Stimulated activated CD8-positive, alpha-beta memory T cell treated with anti-CD3 and anti-CD28 coated beads, Interleukin-12 subunit alpha, Interleukin-12 subunit beta, amount 100 ng/mL, for 24 hours (primary cell): Measurements from ENCODE around the gene PTPRN2.
A peak's percentile ranks its signal among the peaks of the same experiment; 100 is the strongest.

Experiments
- DNase-seq: peaks from one replicate; pipeline ENCODE4 v3.0.0-alpha.2; 2020; ENCODE audit errors: extremely low read depth

The PTPRN2 gene

GRCh38 chr7:157886711-157887110 is 700.9 kb downstream of the PTPRN2 start:
- DNase-seq = no peak

- no peak for DNase-seq
These were observed 701.4 kb downstream of the PTPRN2 start for GRCh38 chr7:157886266-157886665.

GRCh38 chr7:157885140-157885539 is 702.5 kb downstream of the PTPRN2 start:
- DNase-seq = no peak

DNA sequence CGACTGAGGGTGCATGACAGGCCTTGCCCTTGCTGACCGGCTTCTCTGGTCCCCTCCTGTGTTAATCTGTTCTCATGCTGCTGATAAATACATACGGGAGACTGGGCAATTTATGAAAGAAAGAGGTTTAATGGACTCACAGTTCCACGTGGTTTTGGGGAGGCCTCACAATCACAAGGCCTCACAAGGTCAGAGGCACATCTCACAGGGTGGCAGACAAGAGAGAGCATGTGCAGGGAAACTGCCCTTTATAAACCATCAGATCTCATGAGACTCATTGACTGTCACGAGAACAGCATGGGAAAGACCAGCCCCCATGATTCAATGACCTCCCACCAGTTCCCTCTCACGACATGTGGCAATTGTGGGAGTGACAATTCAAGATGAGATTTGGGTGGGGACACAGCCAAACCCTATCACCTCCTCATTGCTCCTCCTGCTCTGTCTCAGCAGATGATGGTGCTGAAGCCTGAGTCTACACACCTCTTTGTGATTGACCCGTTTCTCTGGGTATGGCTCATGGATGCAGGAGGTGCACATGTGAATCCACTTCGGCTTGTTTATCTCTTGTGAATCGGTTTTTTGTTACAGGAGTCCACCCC is 703.1 kb downstream of the PTPRN2 start:
- DNase-seq = no peak

DNA sequence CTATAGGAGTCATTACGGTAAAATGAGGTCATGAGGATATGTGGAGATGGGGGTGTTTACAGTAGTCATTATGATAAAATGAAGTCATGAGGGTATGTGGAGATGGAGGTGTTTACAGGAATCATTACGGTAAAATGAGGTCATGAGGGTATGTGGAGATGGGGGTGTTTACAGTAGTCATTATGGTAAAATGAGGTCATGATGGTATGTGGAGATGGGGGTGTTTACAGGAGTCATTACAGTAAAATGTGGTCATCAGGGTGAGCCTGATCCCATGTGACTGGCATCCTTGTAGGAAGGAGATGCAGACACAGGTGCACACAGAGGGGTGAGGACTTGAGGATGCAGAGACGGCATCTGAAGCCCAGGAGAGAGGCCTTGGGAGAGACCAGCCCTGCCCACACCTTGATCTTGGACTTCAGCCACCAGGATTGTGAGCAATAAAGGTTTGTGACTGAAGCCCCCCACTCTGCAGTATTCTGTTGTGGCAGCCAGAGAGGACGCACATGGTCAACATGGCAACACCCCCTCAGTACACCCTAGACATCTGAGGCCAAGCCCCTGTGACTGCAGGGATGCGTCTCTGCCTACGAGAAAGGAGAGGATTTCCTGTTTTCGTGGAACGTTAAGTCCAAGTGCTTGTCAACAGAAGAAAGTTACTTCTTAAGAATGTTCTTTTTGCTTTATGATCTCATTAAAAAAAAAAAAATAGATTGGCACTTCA is 706.4 kb downstream of the PTPRN2 start:
- no peak for DNase-seq

- DNase-seq = no peak
These were observed 708.2 kb downstream of the PTPRN2 start for GRCh38 chr7:157879391-157879790.

GRCh38 chr7:157877298-157878090 is 710.1 kb downstream of the PTPRN2 start:
- no peak for DNase-seq

DNA sequence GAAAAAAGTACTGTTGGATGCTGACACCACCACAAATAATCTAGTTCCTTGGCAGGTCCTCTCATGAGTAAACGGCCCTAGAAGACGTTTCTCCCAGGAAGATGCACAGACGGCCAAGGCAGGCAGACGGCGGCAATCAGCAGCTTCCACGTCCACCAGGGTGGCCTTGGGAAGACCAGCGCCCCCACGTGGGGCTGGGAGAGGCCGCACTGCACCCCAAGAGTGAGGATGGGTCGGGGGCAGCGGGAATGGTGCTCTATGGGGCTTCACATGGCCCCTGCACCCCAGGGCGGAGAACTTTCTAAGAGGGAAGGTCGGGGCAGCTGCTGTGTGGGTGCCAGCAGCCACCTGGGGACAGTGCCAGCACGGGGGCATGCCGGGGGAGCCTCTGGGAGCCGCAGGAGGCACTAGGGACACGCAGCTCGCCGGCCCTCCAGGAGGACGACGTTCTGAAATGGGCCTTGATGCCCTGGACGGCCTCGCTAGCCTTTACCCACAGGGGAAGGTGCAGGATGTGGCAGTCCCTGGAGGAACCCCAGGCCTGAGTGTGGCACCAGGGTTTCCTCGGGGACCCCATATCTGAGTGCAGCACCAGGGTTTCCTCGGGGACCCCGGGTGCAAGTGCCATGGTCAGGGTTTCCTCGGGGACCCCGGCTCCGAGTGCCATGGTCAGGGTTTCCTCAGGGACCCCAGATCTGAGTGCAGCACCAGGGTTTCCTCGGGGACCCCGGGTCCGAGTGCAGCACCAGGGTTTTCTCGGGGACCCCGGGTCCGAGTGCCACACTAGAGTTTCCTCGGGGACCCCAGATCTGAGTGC is 710.9 kb downstream of the PTPRN2 start:
- no peak for DNase-seq

DNA sequence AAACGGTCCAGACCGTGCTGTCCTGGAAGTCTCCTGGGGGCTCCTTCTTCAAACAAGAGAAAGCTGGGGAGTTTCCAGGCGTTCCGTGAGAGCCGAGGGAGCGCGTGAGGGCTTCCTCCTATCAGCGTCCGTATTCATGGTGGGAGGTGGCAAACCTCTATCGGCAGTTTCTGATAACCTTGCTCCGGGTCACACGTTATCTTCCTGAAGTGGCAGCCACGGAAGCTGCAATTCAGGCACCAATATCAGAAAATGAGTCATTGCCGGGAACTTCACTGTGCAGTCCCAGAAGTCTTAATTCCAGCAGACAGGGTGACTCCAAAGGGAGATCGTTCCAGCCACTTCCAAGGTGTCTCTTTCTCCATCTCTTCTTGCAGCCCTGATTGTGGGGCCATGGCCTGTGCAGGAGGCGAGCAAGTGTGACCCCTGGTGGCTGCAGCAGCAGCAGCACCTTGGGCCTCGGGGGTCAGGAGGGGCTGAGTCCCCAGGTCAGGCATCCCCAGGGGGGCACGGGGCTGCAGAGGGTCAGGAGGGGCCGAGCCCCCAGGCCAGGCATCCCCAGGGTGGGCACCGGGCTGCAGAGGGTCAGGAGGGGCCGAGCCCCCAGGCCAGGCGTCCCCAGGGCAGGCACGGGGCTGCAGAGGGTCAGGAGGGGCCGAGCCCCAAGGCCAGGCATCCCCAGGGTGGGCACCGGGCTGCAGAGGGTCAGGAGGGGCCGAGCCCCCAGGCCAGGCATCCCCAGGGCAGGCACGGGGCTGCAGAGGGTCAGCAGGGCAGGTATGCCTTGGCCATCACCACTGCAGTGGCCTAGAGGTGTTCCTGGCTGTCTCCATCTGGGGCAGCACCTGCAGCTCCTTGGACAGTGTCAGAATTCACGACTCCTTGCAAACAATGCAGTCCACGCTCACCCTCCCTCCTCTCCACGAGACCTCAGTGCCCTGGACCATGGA is 712.1 kb downstream of the PTPRN2 start:
- peak; percentile 7 for DNase-seq

GRCh38 chr7:157874870-157875229 is 712.8 kb downstream of the PTPRN2 start:
- DNase-seq = no peak

DNA sequence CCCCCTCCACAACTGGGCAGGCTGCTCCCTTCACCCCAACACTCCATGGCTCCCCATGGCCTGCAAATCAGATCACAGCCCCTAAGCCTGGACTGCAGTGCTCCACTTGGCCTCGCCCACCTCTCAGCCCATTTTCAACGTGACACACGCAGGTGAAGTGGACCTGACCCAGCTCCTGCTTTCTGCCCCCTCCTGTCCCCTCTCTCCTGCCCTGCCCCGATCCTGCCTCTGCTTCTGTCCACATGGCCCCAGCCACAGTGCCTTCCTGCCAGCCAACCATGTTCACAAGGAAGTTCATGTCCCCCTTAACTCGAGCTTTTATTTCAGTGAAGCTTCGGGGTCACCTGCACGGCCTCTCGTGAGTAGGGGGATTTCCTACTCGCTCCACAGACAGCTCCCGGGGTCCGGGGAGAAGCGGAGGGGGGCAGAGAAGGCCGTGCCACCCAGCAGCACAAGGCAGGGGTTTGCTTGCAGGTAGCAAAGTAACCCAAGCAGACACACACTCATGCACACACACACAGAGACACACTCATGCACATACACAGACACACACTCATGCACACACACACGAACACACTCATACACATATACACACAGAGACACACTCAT is 713.3 kb downstream of the PTPRN2 start:
- DNase-seq = no peak

GRCh38 chr7:157873664-157874063 is 714.0 kb downstream of the PTPRN2 start:
- no peak for DNase-seq

DNA sequence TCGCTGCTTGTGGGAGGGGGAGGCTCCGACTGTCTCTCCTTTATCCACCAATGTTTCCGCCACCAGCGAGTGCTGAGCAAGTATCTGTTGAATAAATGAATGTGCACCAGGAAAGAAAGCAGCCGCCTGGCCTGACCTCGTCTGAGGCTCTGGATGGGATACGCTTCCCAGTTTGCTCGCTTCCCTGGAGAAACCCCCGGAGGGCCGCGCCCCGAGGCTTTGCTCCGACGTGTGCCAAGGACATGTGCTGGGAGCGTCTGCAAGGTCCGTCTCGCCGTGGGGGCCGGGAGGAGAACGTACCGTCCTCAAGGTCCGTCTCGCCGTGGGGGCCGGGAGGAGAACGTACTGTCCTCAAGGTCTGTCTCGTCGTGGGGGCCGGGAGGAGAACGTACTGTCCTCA is 714.4 kb downstream of the PTPRN2 start:
- DNase-seq = no peak

- DNase-seq = no peak
These were observed 715.2 kb downstream of the PTPRN2 start for GRCh38 chr7:157872447-157872846.

DNA sequence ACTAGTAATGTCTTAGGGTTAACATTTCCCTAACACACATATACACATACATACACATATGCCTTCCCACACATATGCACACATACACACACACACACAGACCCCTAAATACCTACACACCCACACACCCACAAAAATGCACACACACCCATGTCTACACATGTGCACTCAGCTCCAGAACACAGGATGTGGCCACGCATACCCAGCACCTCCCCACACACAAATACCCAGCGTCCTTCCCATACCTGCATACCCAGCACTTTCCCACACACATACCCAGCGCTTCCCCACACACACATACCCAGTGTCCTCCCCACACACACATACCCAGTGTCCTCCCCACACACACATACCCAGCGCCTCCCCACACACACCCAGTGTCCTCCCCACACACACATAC is 715.9 kb downstream of the PTPRN2 start:
- DNase-seq = no peak

- DNase-seq = no peak
These were observed 716.9 kb downstream of the PTPRN2 start for GRCh38 chr7:157870644-157871290.

DNA sequence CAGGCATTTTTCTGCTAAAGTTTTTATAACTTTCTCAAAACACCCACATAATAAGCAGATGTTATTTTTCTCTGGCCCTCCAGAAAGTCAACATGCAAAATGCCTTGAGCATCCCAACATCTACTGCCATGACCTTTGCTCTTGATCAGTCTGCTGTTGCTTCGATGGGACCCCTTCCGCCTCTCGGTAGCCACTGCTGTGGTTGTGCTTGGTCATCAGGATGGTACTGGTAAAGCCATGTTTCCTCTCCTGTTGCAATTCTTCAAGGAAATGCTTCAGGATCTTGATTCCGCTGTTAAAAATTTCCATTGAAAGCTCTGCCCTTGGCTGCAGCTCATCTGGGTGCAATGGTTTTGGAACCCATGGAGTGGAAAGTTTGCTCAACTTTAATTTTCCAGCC is 717.8 kb downstream of the PTPRN2 start:
- DNase-seq = no peak

DNA sequence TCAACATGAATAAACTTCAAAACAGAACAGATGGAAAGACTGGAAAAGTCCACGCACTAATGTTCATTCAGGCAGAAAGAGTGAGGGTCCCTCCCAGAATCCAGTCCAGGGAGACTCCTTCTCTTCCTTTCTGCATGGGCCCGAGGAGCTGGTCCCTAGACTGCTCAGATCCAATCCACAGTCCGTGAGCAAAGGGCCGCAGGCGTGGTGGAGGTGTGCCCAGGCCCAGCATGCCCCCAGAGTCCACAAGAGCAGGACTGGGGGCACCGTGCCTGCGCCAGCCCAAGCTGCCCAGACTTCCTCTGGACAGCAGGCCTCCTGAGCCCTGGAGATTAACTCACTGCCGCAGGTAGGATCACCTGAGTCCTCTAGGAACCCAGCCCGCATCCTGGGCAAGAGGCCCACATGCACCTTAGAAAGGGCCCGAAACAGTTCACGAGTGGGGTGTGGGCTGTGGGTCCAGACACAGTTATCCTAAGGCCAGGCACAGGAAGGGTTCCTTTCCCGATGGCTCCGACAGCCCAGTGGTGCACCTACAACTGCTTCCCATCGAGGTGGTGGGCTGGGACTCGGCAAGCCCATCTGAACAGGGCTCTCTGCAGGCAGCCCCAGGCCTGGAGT is 719.8 kb downstream of the PTPRN2 start:
- DNase-seq = no peak

GRCh38 chr7:157866336-157866924 is 721.2 kb downstream of the PTPRN2 start:
- no peak for DNase-seq
